Epithelial cell of proximal tubule (primary cell): Measurements from ENCODE around the gene BPIFB6. TPM values are rescaled to one million over a fixed set of nuclear protein-coding genes. Genes with fewer than 3 reads are reported as not detected.

Source experiments
- DNase-seq: peaks from one replicate; pipeline ENCODE4 v3.0.0-alpha.2; 2011; ENCODE audit warnings: low read depth
- H3K4me3 ChIP-seq: 2 replicates; pipeline ENCODE4 v1.5.1; 2011; ENCODE audit warnings: low read depth, mild to moderate bottlenecking, low read length
- CTCF ChIP-seq: conservative IDR thresholded peaks from 2 replicates; pipeline ENCODE4 v1.5.1; 2012; ENCODE audit warnings: low read depth, mild to moderate bottlenecking, low read length
- total RNA-seq: library from RNA; depleted of rRNA; stranded (reverse); fragments of >200 nt; gene quantifications from 2 replicates; pipeline ENCODE4 v1.2.3, GENCODE V29; 2015

BPIFB6 gene
- total RNA-seq, 1 donor from 2014 or later: not detected

- no peak for TF ChIP-seq CTCF
- DNase-seq: no peak
- H3K4me3 ChIP-seq: no peak overlapping the region
These were observed 39.8 kb downstream of the BPIFB6 start for GRCh38 chr20:33071198-33071597.

- TF ChIP-seq CTCF: no peak
- no peak for DNase-seq
- H3K4me3 ChIP-seq: no peak overlapping the region
These were observed 40.9 kb downstream of the BPIFB6 start for GRCh38 chr20:33072362-33072761.

DNA sequence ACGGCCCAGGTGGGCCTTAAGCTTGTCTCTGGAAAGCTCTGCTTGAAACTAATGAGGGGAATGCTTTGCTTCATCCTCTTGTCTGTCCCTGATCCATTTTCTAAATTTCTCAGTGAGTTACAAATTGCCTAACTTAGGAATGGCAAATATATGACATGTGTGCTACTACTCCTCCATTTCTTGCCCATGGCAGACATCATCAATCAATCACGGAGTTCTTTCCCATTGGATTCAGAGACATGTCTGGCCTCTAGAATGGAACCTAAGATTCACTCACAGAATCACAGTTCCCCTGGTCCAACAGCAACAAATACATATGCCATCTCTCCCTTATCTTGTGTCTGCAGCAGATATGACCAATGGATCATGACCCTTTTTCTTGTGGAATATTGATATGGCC lies 41.4 kb downstream of the BPIFB6 start:
- no peak overlapping the region for H3K4me3 ChIP-seq
- DNase-seq: no peak
- TF ChIP-seq CTCF: no peak

GRCh38 chr20:33074675-33075074 lies 43.2 kb downstream of the BPIFB6 start:
- no peak for TF ChIP-seq CTCF
- no peak overlapping the region for H3K4me3 ChIP-seq
- DNase-seq: no peak

- no peak for DNase-seq
- H3K4me3 ChIP-seq: no peak overlapping the region
- no peak for TF ChIP-seq CTCF
These were observed 43.8 kb downstream of the BPIFB6 start for GRCh38 chr20:33075281-33075680.

DNA sequence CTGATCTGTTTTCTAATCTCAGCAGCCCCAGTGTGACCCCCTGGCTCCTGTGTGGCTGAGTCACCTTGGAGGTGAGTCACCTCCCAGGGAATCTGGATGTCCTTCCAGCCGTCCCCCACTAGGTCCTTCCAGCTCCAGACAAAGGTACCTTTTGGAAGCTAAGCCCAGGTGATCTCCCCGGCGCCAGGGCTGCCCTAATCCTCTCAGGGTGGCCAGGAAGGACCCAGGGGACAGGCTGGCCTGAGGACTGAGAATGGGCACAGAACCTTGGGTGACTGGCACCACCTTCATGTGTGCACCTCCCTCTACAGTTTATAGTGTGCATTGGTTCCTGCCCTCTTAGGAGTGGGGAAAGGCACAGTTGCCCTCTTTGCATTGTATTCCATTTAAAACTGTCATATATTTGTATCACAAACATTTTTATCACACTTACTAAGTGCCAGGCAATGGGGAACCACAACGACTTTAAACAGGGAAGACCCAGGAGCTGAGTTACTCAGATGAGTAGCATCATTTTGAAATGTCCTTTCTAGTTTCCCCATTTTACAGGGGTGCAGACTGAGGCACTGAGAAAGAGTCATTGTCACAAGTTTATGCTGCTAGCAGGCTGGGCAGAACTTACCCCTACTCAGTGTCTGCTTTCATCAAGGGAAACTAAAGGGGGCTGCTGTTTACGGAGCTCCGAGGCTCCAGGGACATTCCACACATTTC lies 45.4 kb downstream of the BPIFB6 start:
- no peak for DNase-seq
- peak; percentile 45 for TF ChIP-seq CTCF
- H3K4me3 ChIP-seq: no peak overlapping the region

- DNase-seq: no peak
- no peak within 1 kb of the TSS for H3K4me3 ChIP-seq
- no peak for TF ChIP-seq CTCF
These were observed 47.8 kb downstream of the BPIFB6 start, which contains the start of gene BPIFB4 for GRCh38 chr20:33079259-33079658. Gene BPIFB4 (plus strand): TSS chr20:33079643. CDS start chr20:33081527, 1,884 bp downstream.
